Suprapubic skin (tissue), 4 donors: ENCODE results near the gene TXNDC15. TPM values are rescaled to one million over a fixed set of nuclear protein-coding genes. Genes with fewer than 3 reads are reported as not detected.

Experiments
- DNase-seq, 2 donors: peaks; one replicate each; pipeline ENCODE4 v3.0.0-alpha.2; 2019; ENCODE audit warnings: low spot score in 2 of 2
- H3K27ac ChIP-seq: fragments of 200-600 bp; sonication (generic); one replicate; pipeline ENCODE4 v1.5.1; 2019
- H3K27me3 ChIP-seq: fragments of 200-600 bp; sonication (generic); one replicate; pipeline ENCODE4 v1.5.1; 2019
- H3K36me3 ChIP-seq: fragments of 200-600 bp; sonication (generic); one replicate; pipeline ENCODE4 v1.5.1; 2019
- H3K4me1 ChIP-seq: fragments of 200-600 bp; sonication (generic); one replicate; pipeline ENCODE4 v1.5.1; 2019
- H3K4me3 ChIP-seq: fragments of 200-600 bp; sonication (generic); one replicate; pipeline ENCODE4 v1.5.1; 2019; ENCODE audit warnings: mild to moderate bottlenecking
- H3K9me3 ChIP-seq: fragments of 200-600 bp; sonication (generic); one replicate; pipeline ENCODE4 v1.5.1; 2019
- CTCF ChIP-seq, 2 donors: fragments of 200-600 bp in 1 of 2; fragments of 450-650 bp in 1 of 2; sonication (generic) in 1 of 2; IDR thresholded peaks; one replicate each; pipeline ENCODE4 v1.5.1; 2016 to 2019; ENCODE audit warnings: antibody characterized with exemption in 2 of 2, mild to moderate bottlenecking in 1 of 2, moderate library complexity in 1 of 2
- EP300 ChIP-seq: sonication (generic); formaldehyde crosslinking; IDR thresholded peaks from one replicate; pipeline ENCODE4 v1.6.1; 2017; ENCODE audit warnings: antibody characterized with exemption
- POLR2A ChIP-seq, 2 donors: fragments of 450-650 bp; IDR thresholded peaks; one replicate each; pipeline ENCODE4 v1.6.1; 2017; ENCODE audit warnings: antibody characterized with exemption in 2 of 2, mild to moderate bottlenecking in 2 of 2, moderate library complexity in 2 of 2
- POLR2AphosphoS5 ChIP-seq, 3 donors: sonication (generic); formaldehyde crosslinking; IDR thresholded peaks; one replicate each; pipeline ENCODE4 v1.6.1; 2017; ENCODE audit warnings: antibody characterized with exemption in 3 of 3
- WGBS: methylation state at CpG from one replicate; pipeline ENCODE4 v1.1.5; 2018; 5-methylcytosine and 5-hydroxymethylcytosine counted together
- total RNA-seq, 4 donors: library from RNA; depleted of rRNA; stranded (reverse); fragments of >200 nt; gene quantifications; one replicate each; pipeline ENCODE4 v1.1.0, GENCODE V29; 2016

Gene TXNDC15
- total RNA-seq, 4 donors from 2014 or later = 31.9 to 74.4 (median 37.8) TPM

GRCh38 chr5:134935711-134936602 is 61.8 kb downstream of the TXNDC15 start:
- 84% methylated on average over 12 of the region's 12 CpGs for WGBS
- no peak for DNase-seq

GRCh38 chr5:134937526-134937925 is 63.4 kb downstream of the TXNDC15 start:
- Histone ChIP-seq H3K4me3 (no peak overlapping the region), H3K27me3 (no peaks in the 10 kb centered on the region), H3K9me3 (no peaks in the 10 kb centered on the region), H3K4me1 (no peaks in the 10 kb centered on the region), H3K36me3 (peaks cover 11% of the 10 kb centered on the region), H3K27ac (no peak overlapping the region)
- 92% methylated on average over 8 of the region's 8 CpGs for WGBS
- DNase-seq = no peak
- TF ChIP-seq POLR2A (IDR thresholded peaks at IDR 0.05) = no peak
- TF ChIP-seq POLR2AphosphoS5 (IDR thresholded peaks at IDR 0.05) = no peak
- no peak for TF ChIP-seq EP300
- TF ChIP-seq CTCF (IDR thresholded peaks at IDR 0.05) = no peak

More at GRCh38 chr5:134935711-134936602, 61.8 kb downstream of the TXNDC15 start:
- Histone ChIP-seq H3K27ac (no peak overlapping the region), H3K4me3 (no peak overlapping the region), H3K4me1 (no peaks in the 10 kb centered on the region), H3K9me3 (no peaks in the 10 kb centered on the region), H3K27me3 (no peaks in the 10 kb centered on the region), H3K36me3 (peaks cover 17% of the 10 kb centered on the region)
- TF ChIP-seq EP300 (no peak), POLR2A (IDR thresholded peaks at IDR 0.05) (no peak), CTCF (IDR thresholded peaks at IDR 0.05) (no peak), POLR2AphosphoS5 (IDR thresholded peaks at IDR 0.05) (no peak)

- H3K9me3 ChIP-seq = no peaks in the 10 kb centered on the region
- H3K27ac ChIP-seq = no peak overlapping the region
- no peak overlapping the region for H3K4me3 ChIP-seq
- TF ChIP-seq POLR2AphosphoS5 (IDR thresholded peaks at IDR 0.05) = no peak
- no peak for TF ChIP-seq EP300
- TF ChIP-seq CTCF (IDR thresholded peaks at IDR 0.05) = no peak
- no peak for TF ChIP-seq POLR2A (IDR thresholded peaks at IDR 0.05)
- peaks cover 9% of the 10 kb centered on the region for H3K36me3 ChIP-seq
- H3K27me3 ChIP-seq = no peaks in the 10 kb centered on the region
- 88% methylated on average over 6 of the region's 6 CpGs for WGBS
- H3K4me1 ChIP-seq = no peaks in the 10 kb centered on the region
- no peak for DNase-seq
Measured at GRCh38 chr5:134938030-134938429, 63.9 kb downstream of the TXNDC15 start.

GRCh38 chr5:134939500-134939899 is 65.3 kb downstream of the TXNDC15 start:
- no peak for TF ChIP-seq EP300
- Histone ChIP-seq H3K27ac (no peak overlapping the region), H3K27me3 (no peaks in the 10 kb centered on the region), H3K9me3 (no peaks in the 10 kb centered on the region), H3K36me3 (peaks cover 9% of the 10 kb centered on the region), H3K4me1 (peaks cover under 1% of the 10 kb centered on the region), H3K4me3 (no peak overlapping the region)
- DNase-seq = no peak
- 94% methylated on average over 1 of the region's 1 CpG for WGBS

- WGBS = 84% methylated on average over 1 of the region's 1 CpG
- no peak overlapping the region for H3K4me3 ChIP-seq
- DNase-seq = no peak
- peaks cover 7% of the 10 kb centered on the region for H3K4me1 ChIP-seq
- H3K27me3 ChIP-seq = no peaks in the 10 kb centered on the region
- no peaks in the 10 kb centered on the region for H3K36me3 ChIP-seq
- no peak for TF ChIP-seq CTCF (IDR thresholded peaks at IDR 0.05)
- no peak for TF ChIP-seq POLR2AphosphoS5 (IDR thresholded peaks at IDR 0.05)
- TF ChIP-seq EP300 = no peak
- no peak for TF ChIP-seq POLR2A (IDR thresholded peaks at IDR 0.05)
- no peak overlapping the region for H3K27ac ChIP-seq
- no peaks in the 10 kb centered on the region for H3K9me3 ChIP-seq
Measured at GRCh38 chr5:134943547-134943946, 69.4 kb downstream of the TXNDC15 start.
